RWPE1 (cell line): ENCODE data around the gene CREB3L4.

Experiments
- CTCF ChIA-PET: fragments of 350-600 bp; sonication (Branson Sonifier 250); formaldehyde crosslinking; extraction: SDS; loops from one replicate; lab custom pipeline; 2021; lab: Yijun Ruan, JAX
- POLR2A ChIA-PET: fragments of 400-600 bp; formaldehyde crosslinking; extraction: SDS; loops from one replicate; lab custom pipeline; 2020; ENCODE audit warnings: antibody characterized with exemption; ENCODE audit not compliant: low non-redundant PET; lab: Yijun Ruan, JAX
- DNase-seq: peaks from one replicate; pipeline ENCODE4 v3.0.0; 2012; ENCODE audit warnings: low spot score
- H3K27ac ChIP-seq: fragments of 450-650 bp; 2 replicates; pipeline ENCODE4 v1.5.1; 2017
- TF ChIP-seq, protein P1 (sequence below): fragments of 450-650 bp; conservative IDR thresholded peaks from 2 replicates; pipeline ENCODE4 v1.5.1; 2017; ENCODE audit warnings: low read depth, mild to moderate bottlenecking

The CREB3L4 gene

DNA sequence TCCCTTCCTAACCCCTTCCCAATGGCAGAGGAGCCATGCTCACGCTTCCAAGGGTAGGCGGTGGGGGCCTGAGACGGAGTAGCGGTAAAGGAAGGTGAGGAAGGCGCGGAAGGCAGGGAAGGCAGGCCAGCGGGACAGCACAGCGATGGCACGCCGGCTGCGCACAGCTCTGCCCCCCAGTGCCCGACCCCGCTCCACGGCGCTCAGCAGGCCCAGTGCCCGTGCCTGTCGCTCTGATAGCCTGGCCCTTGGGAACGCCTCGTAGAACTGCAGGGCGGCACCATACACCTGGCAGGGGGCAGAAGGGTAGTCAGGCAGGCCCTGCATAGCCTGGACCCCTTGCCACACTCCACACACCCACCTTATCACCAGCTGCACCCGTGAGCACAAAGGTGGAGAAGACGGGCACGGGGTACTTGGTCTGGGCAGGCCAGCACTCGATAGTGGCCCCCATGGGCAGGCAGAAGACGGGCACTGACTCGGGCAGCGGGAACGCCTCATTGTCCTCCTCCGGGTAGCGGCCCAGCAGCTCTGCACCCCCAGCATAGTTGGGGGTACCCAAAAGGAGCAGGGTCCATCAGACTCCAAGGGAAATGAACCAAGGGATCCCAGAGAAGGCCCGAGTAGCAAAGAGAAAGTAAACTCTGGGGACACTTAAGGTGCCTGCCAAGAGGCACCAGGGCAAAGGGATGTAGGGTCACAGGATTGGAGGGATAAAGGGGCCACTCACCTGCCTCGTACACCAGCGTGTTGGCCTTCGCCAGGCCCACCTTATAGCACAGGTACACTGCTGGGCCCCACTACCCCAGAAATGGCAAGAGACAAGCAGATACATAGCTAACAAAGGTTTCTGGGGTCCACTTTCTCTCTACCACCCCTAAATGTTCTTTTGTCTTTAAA is 25.6 kb upstream of the CREB3L4 start:
- ChIA-PET POLR2A (no interaction called here), CTCF (no interaction called here)
- DNase-seq = no peak
- TF ChIP-seq, protein P1, sequence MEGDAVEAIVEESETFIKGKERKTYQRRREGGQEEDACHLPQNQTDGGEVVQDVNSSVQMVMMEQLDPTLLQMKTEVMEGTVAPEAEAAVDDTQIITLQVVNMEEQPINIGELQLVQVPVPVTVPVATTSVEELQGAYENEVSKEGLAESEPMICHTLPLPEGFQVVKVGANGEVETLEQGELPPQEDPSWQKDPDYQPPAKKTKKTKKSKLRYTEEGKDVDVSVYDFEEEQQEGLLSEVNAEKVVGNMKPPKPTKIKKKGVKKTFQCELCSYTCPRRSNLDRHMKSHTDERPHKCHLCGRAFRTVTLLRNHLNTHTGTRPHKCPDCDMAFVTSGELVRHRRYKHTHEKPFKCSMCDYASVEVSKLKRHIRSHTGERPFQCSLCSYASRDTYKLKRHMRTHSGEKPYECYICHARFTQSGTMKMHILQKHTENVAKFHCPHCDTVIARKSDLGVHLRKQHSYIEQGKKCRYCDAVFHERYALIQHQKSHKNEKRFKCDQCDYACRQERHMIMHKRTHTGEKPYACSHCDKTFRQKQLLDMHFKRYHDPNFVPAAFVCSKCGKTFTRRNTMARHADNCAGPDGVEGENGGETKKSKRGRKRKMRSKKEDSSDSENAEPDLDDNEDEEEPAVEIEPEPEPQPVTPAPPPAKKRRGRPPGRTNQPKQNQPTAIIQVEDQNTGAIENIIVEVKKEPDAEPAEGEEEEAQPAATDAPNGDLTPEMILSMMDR = no peak
- H3K27ac ChIP-seq = 0 out of 2 replicates have a peak overlapping the region, but pooled peaks have one; percentile 0

DNA sequence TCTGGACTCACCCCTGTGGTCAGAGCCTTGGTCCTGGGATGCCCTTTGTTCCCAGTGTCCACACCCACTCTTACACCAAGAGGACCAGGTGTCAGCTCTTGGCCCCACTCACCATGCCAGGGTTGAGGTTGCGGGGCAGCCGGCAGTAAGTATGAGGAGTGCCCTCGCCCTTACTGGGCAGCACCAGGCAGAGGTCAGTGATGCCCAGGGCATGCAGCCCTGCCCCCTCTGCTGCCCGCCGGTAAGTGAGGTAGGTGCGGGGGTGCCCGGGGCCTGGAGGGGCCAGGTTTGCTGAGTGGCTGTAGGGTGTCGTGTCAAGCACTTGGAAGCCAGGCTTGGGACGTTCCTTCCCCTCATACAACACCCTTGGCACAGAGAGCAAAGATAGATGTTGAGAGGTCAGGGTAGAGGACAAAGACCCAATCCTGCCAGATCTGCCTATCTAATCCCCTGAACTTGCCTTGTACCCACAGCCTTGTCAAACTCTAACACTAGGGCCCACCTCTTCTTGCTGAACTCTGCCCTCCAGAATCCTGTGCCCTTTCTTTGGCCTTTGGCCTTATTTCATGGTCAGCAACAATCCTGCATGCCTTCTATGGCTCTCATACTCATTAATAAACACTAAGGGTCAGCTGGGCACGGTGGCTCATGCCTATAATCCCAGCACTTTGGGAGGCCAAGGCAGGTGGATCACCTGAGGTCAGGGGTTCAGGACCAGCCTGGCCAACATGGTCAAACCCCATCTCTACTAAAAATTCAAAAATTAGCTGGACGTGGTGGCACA is 24.7 kb upstream of the CREB3L4 start:
- DNase-seq = no peak
- TF ChIP-seq, protein P1 = no peak
- POLR2A ChIA-PET = no interaction called here
- peak overlapping the region; percentile 0; the same call in 1 of the 2 replicates for H3K27ac ChIP-seq
- CTCF ChIA-PET = no interaction called here

DNA sequence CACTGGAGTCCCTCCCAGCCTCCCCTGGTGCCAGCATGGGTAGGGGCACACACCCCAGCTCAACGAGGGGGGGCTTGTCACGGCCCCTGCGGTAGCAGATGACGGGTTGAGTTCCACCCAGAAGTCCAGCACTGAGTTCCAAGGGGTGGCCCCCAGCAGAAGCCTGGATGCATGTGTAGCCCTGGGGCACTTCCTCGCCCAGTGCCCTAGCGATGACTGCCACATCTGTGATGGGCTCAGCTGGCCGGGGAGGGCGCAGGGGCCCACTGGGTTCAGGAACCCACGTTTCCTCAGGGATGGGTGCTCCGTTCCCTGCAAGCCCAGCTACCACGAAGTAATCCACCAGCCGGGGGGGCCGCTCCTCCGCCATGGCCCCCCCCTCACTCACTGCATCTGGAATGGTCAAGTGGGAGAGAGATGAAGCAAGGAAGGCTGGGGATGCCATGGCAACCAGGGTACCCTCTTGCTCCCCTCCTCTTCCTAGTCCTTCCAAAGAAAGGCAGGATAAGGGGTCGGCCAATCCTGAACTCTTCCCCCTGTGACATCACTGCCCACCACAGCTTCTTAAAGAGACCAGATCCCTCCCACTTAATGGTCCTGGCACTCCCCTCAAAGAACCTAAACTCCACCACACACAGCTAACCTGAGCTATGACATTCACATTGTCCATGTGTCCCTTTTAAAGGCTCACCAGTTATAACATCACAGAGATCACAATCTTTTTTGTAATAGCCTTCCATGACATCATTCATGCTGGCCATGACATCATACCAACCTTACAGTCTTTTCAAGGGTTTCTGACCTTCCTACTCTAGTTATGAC is 23.5 kb upstream of the CREB3L4 start:
- peak overlapping the region; percentile 32 for H3K27ac ChIP-seq
- DNase-seq = no peak
- POLR2A ChIA-PET = interaction anchor here (0.6 to 0.7 kb wide), 3 partner anchors 16 to 329 kb away, joined by 6 to 7 read pairs (median 6); no protein-coding TSS in a partner anchor
- TF ChIP-seq, protein P1 = no peak
- CTCF ChIA-PET = interaction anchor here (0.6 kb wide), 2 partner anchors 32 to 167 kb away, joined by 3 read pairs; no protein-coding TSS in a partner anchor

DNA sequence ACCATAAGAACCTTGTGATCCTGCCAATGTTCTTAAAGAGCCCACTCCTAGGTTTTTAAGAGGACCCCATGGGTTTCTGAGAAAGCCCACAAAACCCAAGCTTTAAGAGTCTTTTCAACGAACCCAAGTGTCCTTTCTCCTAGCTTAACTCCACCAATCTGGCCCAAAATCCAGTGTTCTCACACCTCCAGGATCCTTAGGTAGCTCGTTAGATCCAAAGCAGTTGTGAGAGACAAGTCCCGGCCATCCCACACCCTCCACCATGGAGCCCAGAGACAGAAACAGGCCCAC is 22.9 kb upstream of the CREB3L4 start:
- POLR2A ChIA-PET = no interaction called here
- H3K27ac ChIP-seq = peak overlapping the region; percentile 92
- no peak for DNase-seq
- TF ChIP-seq, protein P1 = no peak
- CTCF ChIA-PET = no interaction called here

DNA sequence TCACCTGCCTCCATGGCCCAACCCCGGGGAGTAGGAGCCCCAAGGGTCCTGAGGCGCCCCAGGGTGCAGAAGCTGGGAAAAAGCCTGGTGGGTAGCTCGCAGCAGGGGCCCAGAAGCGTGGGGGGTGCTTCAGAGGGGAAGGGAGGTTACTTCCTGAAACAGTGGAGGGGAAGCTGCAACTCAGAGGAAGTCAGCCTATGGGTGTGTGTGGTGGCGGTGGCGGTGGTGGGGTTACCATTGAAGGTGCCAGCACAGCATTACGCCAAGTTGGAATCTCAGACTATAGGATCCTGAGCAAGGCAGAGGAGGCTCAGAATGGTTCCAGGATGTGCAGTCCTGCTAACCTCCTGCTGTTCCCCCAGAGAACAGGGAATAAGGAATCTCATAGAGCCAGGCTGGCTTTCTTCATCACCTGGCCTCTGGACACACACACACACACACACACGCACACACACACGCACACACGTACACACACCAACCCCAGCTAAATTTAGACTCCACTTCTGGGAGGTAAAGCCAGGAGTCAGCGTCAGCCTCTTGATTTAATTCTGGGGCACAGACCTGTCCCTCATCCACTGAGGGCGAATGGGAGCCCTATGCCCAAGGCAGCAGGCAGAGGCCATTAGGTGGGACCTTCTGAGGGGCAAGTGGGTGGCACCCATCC is 22.4 kb upstream of the CREB3L4 start:
- TF ChIP-seq, protein P1 = no peak
- DNase-seq = no peak
- peak overlapping the region; percentile 92 for H3K27ac ChIP-seq
- POLR2A ChIA-PET = interaction anchor here (0.5 kb wide), 2 partner anchors 34 to 48 kb away, joined by 3 read pairs; no protein-coding TSS in a partner anchor
- CTCF ChIA-PET = interaction anchor here (0.9 kb wide), 1 partner anchor 138 kb away, joined by 3 read pairs; no protein-coding TSS in a partner anchor
